ENCODE measurements around the gene CD300LD.
"Not testable (repeated sequence)": the region's sequence is repeated elsewhere in the genome, so short reads cannot be mapped to it uniquely, and the experiment has no call there.

Gene CD300LD

DNA sequence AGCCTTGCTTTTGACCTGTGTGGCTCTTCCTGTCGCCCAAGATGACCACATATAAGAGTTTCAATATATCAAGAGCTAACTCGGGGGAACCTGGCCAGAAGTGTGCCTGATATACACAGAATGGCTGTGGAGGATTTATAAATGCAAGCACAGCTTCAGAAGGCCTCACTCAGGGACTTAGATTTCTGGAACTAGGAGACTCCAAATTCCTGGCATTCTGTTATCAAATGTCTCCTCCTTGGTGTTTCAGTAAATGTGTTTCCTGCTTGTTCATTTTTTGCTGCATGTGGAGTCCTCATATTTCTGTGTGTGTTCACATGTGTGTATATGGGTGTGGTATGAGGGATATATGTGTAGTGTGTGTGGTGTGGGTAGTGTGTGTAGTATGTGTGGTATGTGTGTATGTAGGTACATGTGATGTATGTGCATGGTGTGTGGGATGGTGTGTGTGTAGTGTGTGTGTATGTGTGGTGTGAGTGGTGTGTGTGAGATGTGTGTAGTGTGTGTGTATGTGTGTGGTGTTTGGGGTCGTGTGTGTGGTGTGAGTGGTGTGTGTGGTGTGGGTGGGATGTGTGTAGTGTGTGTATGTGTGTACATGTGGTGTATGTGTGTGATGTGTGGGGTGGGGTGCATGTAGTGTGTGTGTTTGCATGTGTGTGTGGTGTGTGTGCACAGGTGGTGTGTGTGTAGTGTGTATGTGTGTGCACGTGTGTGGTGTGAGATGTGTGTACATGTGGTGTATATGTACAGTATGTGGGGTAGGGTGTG is 23.8 kb downstream of the CD300LD start:
- no peak overlapping the region for H3K9ac ChIP-seq (ENCODE audit: low read length)
- H3K27me3 ChIP-seq (ENCODE audit: control insufficient read depth, insufficient read depth, low read length): no peaks in the 10 kb centered on the region
- no peaks in the 10 kb centered on the region for H3K4me1 ChIP-seq (ENCODE audit: control insufficient read depth, low read depth, low read length)
- H3K4me3 ChIP-seq (ENCODE audit: low read length): no peak overlapping the region
- no peaks in the 10 kb centered on the region for H3K9me3 ChIP-seq (ENCODE audit: control insufficient read depth, low read depth, low read length)
- no peak overlapping the region for H3K27ac ChIP-seq (ENCODE audit: low read length)
- H3K36me3 ChIP-seq (ENCODE audit: control insufficient read depth, low read depth, low read length): no peaks in the 10 kb centered on the region

DNA sequence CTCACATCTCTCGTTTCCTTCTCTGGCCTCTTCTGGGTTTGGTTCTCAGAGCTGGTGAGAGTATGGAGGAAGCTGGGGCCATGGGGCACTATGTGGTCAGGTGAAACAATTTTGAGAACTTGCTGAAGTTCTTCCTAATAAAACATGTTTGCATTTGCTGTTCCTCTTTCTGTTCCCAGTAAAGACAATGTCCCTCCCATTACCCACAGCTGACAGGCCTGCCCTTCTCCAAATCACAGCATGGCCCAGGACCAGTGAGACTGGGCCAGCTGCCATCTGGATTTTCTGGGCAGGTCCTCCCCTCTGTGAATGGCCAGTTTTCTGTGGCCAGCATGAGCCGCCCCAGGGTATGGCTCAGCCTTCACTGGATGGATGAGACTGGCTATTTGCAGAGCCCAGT is 24.7 kb downstream of the CD300LD start, which contains the start of gene CD300H:
Gene CD300H, minus strand, starts transcription at position 113 of the 400 bp plus-strand sequence.
- Histone ChIP-seq H3K4me3 (ENCODE audit: low read length) (no peak within 1 kb of the TSS), H3K36me3 (ENCODE audit: control insufficient read depth, low read depth, low read length) (no peaks in the 10 kb centered on the region), H3K27me3 (ENCODE audit: control insufficient read depth, insufficient read depth, low read length) (no peaks in the 10 kb centered on the region), H3K9me3 (ENCODE audit: control insufficient read depth, low read depth, low read length) (no peaks in the 10 kb centered on the region), H3K4me1 (ENCODE audit: control insufficient read depth, low read depth, low read length) (no peaks in the 10 kb centered on the region), H3K27ac (ENCODE audit: low read length) (no peak within 1 kb of the TSS), H3K9ac (ENCODE audit: low read length) (no peak within 1 kb of the TSS)

DNA sequence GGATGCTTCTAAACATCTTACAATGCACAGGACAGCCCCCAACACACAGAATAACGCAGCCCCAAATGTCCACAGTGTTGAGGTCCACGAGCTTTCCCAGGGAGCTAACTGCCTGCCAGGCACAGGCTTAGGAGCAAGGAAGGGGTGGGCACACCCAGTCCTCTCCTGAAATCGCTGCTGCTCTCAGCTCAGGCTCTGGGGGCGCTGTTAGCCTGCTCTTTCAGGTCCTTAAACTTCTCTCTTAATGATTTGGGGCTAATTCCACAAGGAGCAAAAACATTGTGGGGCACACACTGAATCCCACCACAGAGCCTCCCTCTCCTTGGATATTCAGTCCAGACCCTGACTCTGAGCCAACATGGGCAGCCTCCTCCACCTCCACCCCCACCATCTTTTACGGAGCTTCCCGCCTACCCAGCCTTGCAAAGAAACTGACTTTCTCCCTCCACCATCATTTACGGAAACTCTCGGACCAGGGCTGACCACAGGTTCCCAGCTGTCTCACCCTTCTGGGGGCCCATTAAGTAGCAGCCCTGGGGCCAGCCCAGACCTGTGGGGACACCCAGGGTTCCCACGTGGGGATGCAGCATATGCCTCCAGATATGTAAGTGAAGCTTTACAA is 25.8 kb downstream of the CD300LD start:
- H3K27me3 ChIP-seq (ENCODE audit: control insufficient read depth, insufficient read depth, low read length): no peaks in the 10 kb centered on the region
- no peaks in the 10 kb centered on the region for H3K9me3 ChIP-seq (ENCODE audit: control insufficient read depth, low read depth, low read length)
- H3K36me3 ChIP-seq (ENCODE audit: control insufficient read depth, low read depth, low read length): no peaks in the 10 kb centered on the region
- H3K4me1 ChIP-seq (ENCODE audit: control insufficient read depth, low read depth, low read length): no peaks in the 10 kb centered on the region
- no peak overlapping the region for H3K4me3 ChIP-seq (ENCODE audit: low read length)
- H3K27ac ChIP-seq (ENCODE audit: low read length): no peak overlapping the region
- H3K9ac ChIP-seq (ENCODE audit: low read length): no peak overlapping the region

DNA sequence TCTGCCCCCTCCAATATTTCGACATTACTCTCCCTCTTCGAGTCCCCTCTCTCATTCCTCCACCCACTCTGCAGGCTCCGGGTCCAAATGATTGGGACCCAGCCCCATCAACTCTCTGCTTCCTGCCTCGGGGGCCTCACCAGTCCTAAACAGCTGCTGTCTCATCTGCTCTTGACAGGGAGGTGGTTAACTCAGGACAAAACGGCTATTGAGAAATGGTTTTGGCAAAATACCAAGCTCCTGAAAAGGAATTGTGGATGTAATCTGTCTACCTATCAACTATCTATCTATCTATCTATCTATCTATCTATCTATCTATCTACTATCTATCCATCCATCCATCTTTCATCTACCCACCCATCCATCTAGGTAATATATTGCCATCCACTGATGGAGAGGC is 27.0 kb downstream of the CD300LD start:
- Histone ChIP-seq H3K9ac (ENCODE audit: low read length) (no peak overlapping the region), H3K36me3 (ENCODE audit: control insufficient read depth, low read depth, low read length) (no peaks in the 10 kb centered on the region), H3K27ac (ENCODE audit: low read length) (no peak overlapping the region), H3K4me1 (ENCODE audit: control insufficient read depth, low read depth, low read length) (no peaks in the 10 kb centered on the region), H3K27me3 (ENCODE audit: control insufficient read depth, insufficient read depth, low read length) (no peaks in the 10 kb centered on the region), H3K4me3 (ENCODE audit: low read length) (no peak overlapping the region), H3K9me3 (ENCODE audit: control insufficient read depth, low read depth, low read length) (no peaks in the 10 kb centered on the region)

DNA sequence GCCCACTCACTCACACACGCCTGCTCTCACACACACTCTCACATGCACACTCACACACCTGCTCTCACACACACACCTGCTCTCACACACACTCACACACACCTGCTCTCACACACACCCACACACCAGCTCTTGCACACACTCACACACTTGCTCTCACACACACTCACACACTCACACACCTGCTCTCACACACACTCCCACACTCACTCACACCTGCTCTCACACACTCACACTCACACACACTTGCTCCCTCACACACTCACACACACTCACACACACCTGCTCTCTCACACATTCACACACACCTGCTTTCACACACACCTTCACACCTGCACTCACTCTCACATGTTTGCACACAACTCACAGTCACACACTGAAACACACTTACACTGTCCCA is 28.7 kb downstream of the CD300LD start:
- H3K9me3 ChIP-seq (ENCODE audit: control insufficient read depth, low read depth, low read length): no peaks in the 10 kb centered on the region
- H3K27me3 ChIP-seq (ENCODE audit: control insufficient read depth, insufficient read depth, low read length): no peaks in the 10 kb centered on the region
- H3K4me1 ChIP-seq (ENCODE audit: control insufficient read depth, low read depth, low read length): no peaks in the 10 kb centered on the region
- no peak overlapping the region for H3K27ac ChIP-seq (ENCODE audit: low read length)
- H3K4me3 ChIP-seq (ENCODE audit: low read length): no peak overlapping the region
- H3K9ac ChIP-seq (ENCODE audit: low read length): no peak overlapping the region
- H3K36me3 ChIP-seq (ENCODE audit: control insufficient read depth, low read depth, low read length): no peaks in the 10 kb centered on the region

DNA sequence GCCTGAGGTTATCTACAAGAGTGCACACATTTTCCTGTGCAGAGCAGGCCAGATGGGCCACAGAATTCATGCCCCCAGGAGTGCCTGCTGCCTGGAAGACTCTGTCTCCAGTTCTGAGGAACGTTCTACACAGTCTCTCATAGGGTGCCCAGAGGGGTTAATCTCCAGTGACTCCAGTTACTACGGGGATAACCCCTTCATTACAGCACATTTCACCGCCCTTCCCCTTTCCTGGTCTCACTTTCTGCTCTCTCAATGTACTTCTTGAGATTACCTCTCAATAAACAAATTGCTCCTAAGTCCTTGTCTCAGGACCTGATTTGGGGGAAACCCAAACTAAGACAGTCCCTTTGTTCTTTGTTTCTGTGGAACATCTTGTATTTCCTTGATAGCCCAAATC is 30.5 kb downstream of the CD300LD start:
- Histone ChIP-seq H3K9ac (ENCODE audit: low read length) (no peak overlapping the region), H3K27me3 (ENCODE audit: control insufficient read depth, insufficient read depth, low read length) (no peaks in the 10 kb centered on the region), H3K4me1 (ENCODE audit: control insufficient read depth, low read depth, low read length) (no peaks in the 10 kb centered on the region), H3K36me3 (ENCODE audit: control insufficient read depth, low read depth, low read length) (no peaks in the 10 kb centered on the region), H3K9me3 (ENCODE audit: control insufficient read depth, low read depth, low read length) (no peaks in the 10 kb centered on the region), H3K4me3 (ENCODE audit: low read length) (no peak overlapping the region), H3K27ac (ENCODE audit: low read length) (no peak overlapping the region)

DNA sequence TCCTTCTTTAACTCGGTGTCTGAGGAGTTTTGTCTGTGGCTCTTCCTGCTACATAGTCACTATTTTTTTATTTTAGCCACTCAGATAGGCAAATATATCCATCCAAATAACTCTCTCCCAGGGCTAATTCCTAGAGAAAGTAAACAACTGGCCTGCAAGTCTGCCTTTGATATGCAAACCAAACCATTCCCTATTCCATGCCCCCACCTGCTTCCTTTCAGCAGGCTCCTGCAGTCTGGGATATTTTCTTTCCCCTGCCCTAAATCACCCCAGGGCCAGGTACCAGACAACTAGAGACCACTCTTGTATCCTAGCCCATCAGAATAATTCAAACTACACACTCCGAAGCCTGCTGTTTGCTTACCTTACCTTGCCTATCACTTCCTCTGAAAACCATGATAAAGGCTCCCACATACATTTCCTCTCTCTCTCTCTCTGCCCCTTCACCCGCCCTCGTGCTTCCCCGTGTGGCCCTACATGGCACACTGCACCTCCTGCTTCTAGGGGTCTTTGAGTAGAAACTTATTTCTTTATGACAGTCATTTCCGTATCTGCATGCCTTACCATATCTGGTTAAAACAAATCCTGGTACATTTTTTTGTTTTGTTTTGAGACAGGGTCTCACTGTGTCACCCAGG is 33.1 kb downstream of the CD300LD start:
- Histone ChIP-seq H3K4me1 (ENCODE audit: control insufficient read depth, low read depth, low read length) (no peaks in the 10 kb centered on the region), H3K27me3 (ENCODE audit: control insufficient read depth, insufficient read depth, low read length) (no peaks in the 10 kb centered on the region), H3K36me3 (ENCODE audit: control insufficient read depth, low read depth, low read length) (no peaks in the 10 kb centered on the region), H3K27ac (ENCODE audit: low read length) (no peak overlapping the region), H3K9ac (ENCODE audit: low read length) (no peak overlapping the region), H3K4me3 (ENCODE audit: low read length) (no peak overlapping the region), H3K9me3 (ENCODE audit: control insufficient read depth, low read depth, low read length) (no peaks in the 10 kb centered on the region)

DNA sequence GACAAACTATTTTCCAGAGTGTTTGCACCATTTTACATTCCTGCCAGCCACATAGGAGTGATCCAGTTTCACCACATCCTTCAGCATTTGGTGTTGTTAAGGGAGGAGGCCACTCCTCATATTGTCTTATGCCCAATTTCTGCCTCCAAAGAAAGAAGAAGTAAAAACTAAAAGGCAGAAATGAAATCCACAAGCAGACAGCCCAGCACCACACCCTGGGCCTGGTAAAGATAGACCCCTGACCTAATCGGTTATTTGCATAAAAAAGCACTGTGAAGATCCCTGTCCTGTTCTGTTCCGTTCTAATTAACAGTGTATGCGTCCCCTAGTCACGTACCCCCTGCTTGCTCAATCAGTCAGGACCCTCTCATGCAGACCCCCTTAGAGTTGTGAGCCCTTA is 33.7 kb downstream of the CD300LD start:
- H3K4me1 ChIP-seq (ENCODE audit: control insufficient read depth, low read depth, low read length); H3K27me3 ChIP-seq (ENCODE audit: control insufficient read depth, insufficient read depth, low read length); H3K9ac ChIP-seq (ENCODE audit: low read length); H3K4me3 ChIP-seq (ENCODE audit: low read length); H3K27ac ChIP-seq (ENCODE audit: low read length); H3K9me3 ChIP-seq (ENCODE audit: control insufficient read depth, low read depth, low read length); H3K36me3 ChIP-seq (ENCODE audit: control insufficient read depth, low read depth, low read length): not testable (repeated sequence)

DNA sequence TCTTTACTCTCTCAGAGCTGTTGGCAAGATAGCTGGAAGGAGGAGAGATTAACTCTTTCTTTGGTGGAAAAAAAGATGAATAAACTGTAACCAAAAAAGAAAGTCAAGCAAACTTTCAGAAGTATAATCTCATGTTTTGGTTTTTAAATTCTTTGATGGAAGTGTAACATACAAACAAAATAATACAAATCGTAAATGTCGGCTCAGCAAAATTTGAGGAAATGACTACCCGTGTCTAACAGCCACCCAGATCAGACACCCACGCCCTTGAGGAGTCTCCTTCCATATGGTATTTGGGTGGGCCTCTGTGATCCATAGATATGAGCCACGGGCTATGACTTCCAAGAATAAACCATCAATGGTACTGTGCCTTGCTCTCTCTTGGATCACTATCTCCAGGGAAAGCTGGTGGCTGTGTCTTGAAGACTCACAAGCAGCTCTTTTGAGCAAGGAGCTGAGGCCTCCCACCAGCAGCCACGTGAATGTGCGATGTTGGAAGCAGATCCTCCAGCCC is 36.6 kb downstream of the CD300LD start:
- Histone ChIP-seq H3K27me3 (ENCODE audit: control insufficient read depth, insufficient read depth, low read length) (no peaks in the 10 kb centered on the region), H3K36me3 (ENCODE audit: control insufficient read depth, low read depth, low read length) (no peaks in the 10 kb centered on the region), H3K9ac (ENCODE audit: low read length) (no peak overlapping the region)

DNA sequence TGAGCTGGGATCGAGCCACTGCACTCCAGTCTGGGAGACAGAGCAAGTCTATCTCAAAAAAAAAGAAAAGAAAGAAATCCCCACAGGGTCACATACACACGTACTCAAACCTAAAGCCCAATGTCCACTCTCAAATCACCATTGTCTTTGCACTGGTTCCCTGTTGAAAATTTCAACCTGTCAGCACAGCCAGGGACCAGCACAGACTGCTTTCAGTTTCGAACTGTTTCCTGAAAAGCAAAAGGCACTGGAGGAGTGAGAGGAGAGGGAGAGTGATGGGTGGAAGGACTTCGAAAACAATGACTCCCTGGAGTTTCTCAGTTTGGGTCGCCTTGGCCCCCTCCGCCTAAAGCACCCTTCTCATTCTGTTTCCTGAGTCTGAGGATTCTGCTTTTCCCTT is 37.2 kb downstream of the CD300LD start:
- H3K9me3 ChIP-seq (ENCODE audit: control insufficient read depth, low read depth, low read length): no peaks in the 10 kb centered on the region
- no peaks in the 10 kb centered on the region for H3K4me1 ChIP-seq (ENCODE audit: control insufficient read depth, low read depth, low read length)
- no peaks in the 10 kb centered on the region for H3K27me3 ChIP-seq (ENCODE audit: control insufficient read depth, insufficient read depth, low read length)
- no peak overlapping the region for H3K4me3 ChIP-seq (ENCODE audit: low read length)
- H3K9ac ChIP-seq (ENCODE audit: low read length): no peak overlapping the region
- no peaks in the 10 kb centered on the region for H3K36me3 ChIP-seq (ENCODE audit: control insufficient read depth, low read depth, low read length)
- H3K27ac ChIP-seq (ENCODE audit: low read length): no peak overlapping the region

More for the DNA sequence above, 36.6 kb downstream of the CD300LD start:
- no peak overlapping the region for H3K27ac ChIP-seq (ENCODE audit: low read length)
- H3K9me3 ChIP-seq (ENCODE audit: control insufficient read depth, low read depth, low read length): no peaks in the 10 kb centered on the region
- no peak overlapping the region for H3K4me3 ChIP-seq (ENCODE audit: low read length)
- no peaks in the 10 kb centered on the region for H3K4me1 ChIP-seq (ENCODE audit: control insufficient read depth, low read depth, low read length)

DNA sequence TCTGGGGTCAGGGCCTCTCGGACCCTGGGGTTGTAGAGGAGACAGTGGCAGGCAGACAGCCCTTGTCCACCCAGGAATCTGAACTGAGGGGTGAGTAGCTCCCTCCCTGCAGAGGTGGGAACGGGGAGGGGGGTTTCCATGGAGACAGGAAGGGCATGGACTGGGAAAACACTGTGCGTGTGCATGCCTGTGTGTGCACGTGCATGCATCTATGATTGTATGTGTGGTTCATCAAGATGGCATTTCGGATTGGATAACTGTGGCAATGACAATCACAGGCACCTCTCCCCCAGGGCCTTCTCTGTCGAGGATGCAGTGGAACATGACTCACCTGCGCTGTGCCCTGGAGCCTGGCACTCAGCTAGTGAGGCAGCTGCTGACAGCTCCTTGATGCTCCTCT is 40.0 kb downstream of the CD300LD start:
- no peak overlapping the region for H3K4me3 ChIP-seq (ENCODE audit: low read length)
- no peaks in the 10 kb centered on the region for H3K9me3 ChIP-seq (ENCODE audit: control insufficient read depth, low read depth, low read length)
- no peak overlapping the region for H3K27ac ChIP-seq (ENCODE audit: low read length)
- no peaks in the 10 kb centered on the region for H3K36me3 ChIP-seq (ENCODE audit: control insufficient read depth, low read depth, low read length)
- no peaks in the 10 kb centered on the region for H3K4me1 ChIP-seq (ENCODE audit: control insufficient read depth, low read depth, low read length)
- H3K9ac ChIP-seq (ENCODE audit: low read length): no peak overlapping the region
- no peaks in the 10 kb centered on the region for H3K27me3 ChIP-seq (ENCODE audit: control insufficient read depth, insufficient read depth, low read length)

All from iPS-18a (cell line).